Dedifferentiated amniotic fluid mesenchymal stem cell (primary cell): ENCODE data around the gene ARMC5.
A peak's percentile ranks its signal among the peaks of the same experiment; 100 is the strongest.

Experiments used
- DNase-seq: peaks from one replicate; pipeline ENCODE4 v3.0.0-alpha.2; 2016; ENCODE audit errors: extremely low spot score

Gene ARMC5

DNA sequence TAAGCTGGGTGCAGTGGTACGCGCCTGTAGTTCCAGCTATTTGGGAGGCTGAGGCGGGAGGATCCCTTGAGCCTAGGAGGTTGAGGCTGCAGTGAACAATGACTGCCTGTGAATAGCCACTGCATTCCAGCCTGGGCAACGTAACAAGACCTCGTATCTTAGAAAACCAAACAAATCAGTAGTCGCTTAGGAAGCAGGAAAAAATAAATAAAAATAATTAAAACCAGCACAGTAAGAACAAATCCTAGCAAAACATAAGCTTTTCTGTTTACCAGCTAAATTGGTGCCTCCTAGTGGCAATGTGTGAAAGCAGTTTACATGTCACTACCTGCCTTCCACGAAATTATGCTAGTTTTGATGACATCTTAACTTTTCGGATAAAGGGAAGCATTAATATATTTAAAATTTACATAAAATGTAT is 1.3 kb downstream of the ARMC5 start:
- DNase-seq: peak; percentile 74

DNA sequence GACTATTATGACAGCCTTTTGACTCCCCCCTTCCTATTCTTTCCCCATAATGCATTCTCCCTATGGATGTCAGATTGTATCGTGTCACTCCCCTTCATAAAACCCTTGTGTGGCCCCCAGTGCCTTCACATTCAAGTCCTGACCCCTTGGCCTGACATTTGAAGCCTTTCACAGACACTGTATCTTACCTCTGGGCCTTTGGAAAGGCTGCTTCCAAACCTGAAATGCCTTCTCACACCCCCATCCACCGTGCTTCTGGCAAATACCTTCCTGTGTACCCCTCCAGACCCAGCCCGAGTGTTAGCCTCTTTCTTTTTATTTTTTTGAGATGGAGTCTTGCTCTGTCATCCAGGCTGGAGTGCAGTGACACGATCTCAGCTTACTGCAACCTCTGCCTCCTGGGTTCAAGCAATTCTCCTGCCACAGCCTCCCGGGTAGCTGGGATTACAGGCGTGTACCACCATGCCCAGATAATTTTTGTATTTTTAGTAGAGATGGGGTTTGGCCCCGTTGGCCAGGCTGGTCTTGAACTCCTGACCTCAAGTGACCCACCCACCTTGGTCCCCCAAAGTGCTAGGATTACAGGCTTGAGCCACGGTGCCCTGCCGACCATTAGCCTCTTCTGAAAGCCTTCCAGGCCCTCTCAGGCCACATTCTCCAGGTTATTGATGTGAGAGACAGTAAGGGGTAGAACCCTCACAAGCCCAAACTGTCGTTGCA is 2.1 kb downstream of the ARMC5 start:
- no peak for DNase-seq

GRCh38 chr16:31461921-31462804 is 2.9 kb downstream of the ARMC5 start:
- no peak for DNase-seq

GRCh38 chr16:31464348-31464769 is 5.1 kb downstream of the ARMC5 start:
- no peak for DNase-seq

DNA sequence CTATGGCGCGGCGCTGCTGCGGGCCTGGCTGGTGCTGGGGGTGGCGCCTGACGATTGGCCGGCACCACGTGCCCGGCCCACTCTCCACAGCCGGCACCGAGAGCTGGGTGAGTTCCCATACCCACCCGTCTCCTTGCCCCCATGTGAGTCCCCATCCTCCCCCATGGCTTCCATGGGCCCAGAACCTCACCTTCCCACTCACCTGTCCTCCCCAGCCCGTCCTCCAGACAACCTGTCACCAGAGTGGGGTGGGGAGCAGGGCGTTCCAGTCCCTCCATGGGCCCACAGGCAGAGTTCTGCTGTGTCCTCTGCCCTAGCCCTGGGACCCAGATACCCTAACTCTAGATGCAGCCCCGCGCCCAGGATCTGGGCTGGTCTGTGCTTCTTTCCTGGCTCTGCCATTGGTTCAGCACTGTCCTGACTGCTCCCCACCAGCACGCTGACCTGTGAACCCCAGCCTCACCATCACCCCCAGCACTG is 5.5 kb downstream of the ARMC5 start:
- DNase-seq: no peak

GRCh38 chr16:31465788-31466370 is 6.6 kb downstream of the ARMC5 start:
- DNase-seq: no peak

DNA sequence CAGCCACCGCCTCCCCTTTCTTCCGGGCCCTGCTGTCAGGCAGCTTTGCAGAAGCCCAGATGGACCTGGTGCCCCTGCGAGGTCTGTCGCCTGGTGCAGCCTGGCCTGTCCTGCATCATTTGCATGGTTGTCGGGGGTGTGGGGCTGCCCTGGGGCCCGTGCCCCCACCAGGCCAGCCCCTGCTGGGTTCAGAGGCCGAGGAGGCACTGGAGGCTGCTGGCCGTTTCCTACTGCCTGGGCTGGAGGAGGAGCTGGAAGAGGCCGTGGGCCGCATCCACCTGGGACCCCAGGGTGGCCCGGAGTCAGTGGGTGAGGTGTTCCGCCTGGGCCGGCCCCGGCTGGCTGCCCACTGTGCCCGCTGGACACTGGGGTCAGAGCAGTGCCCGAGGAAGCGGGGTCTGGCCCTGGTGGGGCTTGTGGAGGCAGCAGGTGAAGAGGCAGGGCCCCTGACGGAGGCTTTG is 7.1 kb downstream of the ARMC5 start:
- DNase-seq: no peak

GRCh38 chr16:31467151-31467773 is 8.0 kb downstream of the ARMC5 start:
- no peak for DNase-seq

DNA sequence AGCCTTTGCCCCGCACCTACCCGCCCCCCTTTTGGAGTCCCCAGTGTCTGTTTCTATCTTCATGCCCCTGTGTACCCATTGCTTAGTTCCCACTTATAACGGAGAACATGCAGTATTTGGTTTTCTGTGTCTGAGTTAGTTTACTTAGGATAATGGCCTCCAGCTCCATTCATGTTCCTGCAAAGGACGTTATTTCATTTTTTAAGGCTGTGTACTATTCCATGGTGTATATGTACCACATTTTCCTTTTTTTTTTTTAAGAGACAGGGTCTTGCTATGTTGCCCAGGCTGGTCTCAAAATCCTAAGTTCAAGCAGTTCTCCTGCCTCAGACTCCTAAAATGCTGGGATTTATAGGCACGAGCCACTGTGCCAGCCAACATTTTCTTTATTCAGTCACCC is 8.6 kb downstream of the ARMC5 start:
- no peak for DNase-seq

- DNase-seq: no peak
These were observed 11.3 kb downstream of the ARMC5 start for GRCh38 chr16:31470615-31471014.

DNA sequence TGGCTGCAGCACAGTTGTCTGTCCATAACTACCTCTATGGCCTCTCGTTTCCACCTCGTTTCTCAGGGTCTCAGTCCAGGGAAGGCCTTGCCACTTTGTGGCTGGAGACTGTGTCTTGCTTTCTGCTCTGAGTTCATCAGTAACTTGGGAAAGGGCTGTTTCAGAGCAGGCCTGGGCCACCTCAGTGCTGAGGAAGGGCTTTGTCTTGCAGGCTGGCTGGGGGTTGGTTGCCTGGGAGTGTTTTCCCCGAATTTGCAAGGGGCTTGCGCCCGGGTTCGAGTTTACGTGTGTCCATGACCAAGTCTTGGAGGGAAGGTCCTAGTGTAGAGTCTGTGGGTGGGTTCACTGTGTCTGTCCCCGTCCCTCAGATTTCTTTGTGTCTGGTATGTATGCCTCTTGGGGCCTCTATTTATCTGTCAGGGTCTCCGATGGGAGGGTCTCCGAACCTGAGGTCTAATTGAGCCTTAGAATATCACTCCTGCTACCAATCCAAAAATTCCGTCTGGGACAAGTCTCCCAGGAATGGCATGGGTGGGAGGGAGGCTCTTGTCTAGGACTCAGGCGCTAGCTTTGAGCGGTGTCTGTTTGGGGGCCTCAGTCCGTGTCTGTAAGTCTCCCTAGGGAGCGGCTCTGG is 12.1 kb downstream of the ARMC5 start:
- DNase-seq: no peak

DNA sequence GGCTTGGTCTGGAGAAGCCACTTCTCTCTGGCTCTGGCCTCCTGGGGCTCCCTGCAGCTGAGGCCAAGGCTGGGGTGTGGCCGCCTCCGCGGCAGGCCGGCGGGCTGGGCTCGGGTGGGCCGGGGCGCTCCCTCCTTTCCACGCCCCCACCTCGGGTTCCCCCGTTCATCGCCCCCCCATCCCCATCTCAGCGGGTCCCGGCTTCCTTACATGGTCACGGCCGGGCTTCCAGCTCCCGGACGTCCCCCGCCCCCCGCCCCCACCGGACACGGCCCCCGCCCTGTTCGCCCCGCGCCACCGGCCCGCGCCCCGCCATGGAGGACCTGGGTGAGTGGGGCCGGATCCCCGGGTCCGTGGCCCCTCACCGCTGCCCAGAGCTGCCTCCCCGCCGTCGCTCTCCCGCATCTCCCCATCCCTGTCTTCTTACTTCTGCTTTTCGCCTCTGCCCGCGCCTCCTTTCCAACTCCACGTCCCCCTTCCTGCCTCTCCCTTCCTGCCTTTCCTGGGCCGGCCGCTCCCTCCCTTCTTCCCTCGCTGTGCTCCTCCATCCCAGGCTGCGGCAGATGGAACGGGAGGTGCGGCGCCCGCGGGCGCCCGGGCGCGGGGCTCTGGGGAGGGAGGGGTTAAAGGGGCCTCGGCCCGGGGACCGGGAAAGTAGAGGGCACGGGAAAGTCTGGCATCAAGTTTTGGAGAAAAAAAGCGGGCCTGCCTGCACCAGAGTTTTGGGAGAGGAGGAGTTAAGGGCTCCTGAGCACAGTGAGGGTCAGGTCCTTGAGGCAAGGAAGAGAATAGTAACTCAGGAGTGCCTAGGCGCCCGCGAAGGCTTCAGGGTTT is 12.8 kb downstream of the ARMC5 start, which contains the start of gene TGFB1I1:
TGFB1I1 (plus strand) TSS at position 278 of the 834 bp plus-strand sequence; CDS start at position 315, 37 bp downstream.
- peak; percentile 61 for DNase-seq

DNA sequence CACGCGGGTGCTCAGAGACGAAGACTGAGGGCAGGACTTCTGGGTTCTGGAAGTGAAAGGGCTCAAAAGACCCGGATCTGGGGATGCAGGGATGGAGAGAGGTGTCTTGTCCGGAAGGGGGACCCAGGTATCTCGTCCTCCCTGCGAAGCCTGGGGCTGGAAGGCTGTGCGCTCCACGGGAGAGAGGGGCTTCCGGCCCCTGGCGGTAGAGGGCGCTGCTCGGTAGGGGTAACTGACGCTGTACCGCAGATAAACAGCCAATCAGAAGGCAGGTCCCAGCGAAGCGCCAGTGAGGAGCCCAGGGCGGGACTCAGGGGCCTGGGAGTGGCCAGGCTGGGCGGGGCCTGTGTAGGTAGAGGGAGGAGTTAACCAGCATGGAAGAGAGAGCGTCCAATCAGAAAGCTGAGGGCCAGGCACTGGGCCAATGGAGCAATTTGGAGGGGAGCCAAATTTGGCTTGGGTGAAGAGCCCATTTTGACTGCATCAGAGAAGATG is 13.5 kb downstream of the ARMC5 start:
- DNase-seq: peak; percentile 66

GRCh38 chr16:31473264-31473984 is 14.1 kb downstream of the ARMC5 start:
- no peak for DNase-seq

GRCh38 chr16:31474173-31474714 is 14.9 kb downstream of the ARMC5 start:
- DNase-seq: no peak

- no peak for DNase-seq
These were observed 15.8 kb downstream of the ARMC5 start for GRCh38 chr16:31474773-31475738.

DNA sequence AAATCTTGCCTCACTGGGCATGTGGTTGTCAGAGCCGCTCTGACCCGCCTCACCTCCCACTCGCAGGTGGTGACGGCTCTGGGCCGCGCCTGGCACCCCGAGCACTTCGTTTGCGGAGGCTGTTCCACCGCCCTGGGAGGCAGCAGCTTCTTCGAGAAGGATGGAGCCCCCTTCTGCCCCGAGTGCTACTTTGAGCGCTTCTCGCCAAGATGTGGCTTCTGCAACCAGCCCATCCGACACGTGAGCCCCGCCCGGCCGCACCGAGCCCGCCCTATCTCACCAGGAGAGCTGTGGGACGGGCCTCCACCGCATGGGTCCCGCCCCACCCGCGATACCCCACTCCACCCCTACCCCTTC is 16.6 kb downstream of the ARMC5 start:
- DNase-seq: no peak
